T-cell (primary cell): Measurements from ENCODE around the gene PIK3C2G. TPM values are rescaled to one million over a fixed set of nuclear protein-coding genes. Genes with fewer than 3 reads are reported as not detected.
"Not testable (repeated sequence)": the region's sequence is repeated elsewhere in the genome, so short reads cannot be mapped to it uniquely, and the experiment has no call there.

Experiments
- ATAC-seq, 4 experiments: fragments of 200-7000 bp in 3 of 4; fragments of 150-1000 bp in 1 of 4; cut with Tn5 transposase; replicated peaks in 1 of 4; 1 replicate in 3 of 4; 2 replicates in 1 of 4; pipeline ENCODE4 v1.10.0; 2021; ENCODE audit warnings: moderate library complexity in 3 of 4, mild to moderate bottlenecking in 2 of 4, moderate number of reproducible peaks in 1 of 4
- CTCF ChIA-PET, 2 donors: fragments of 300-600 bp; sonication (Branson Sonifier 250); formaldehyde crosslinking; loops; one replicate each; lab custom pipeline; 2022; ENCODE audit warnings: antibody characterized with exemption in 2 of 2; lab: Charles Lee
- POLR2A ChIA-PET, 2 donors: fragments of 300-600 bp; sonication (Branson Sonifier 250); formaldehyde crosslinking; loops; one replicate each; lab custom pipeline; 2022; ENCODE audit warnings: antibody characterized with exemption in 2 of 2; lab: Charles Lee
- DNase-seq, 35 experiments: peaks; one replicate each; pipeline versions ENCODE4 v3.0.0 to v3.0.0-alpha.2; 2013 to 2023
- H3K27ac ChIP-seq: one replicate; pipeline ENCODE4 v1.5.1; 2013; ENCODE audit warnings: low read length
- H3K27me3 ChIP-seq, 2 experiments: replicated peaks in 1 of 2; 1 replicate in 1 of 2; 2 replicates in 1 of 2; pipeline versions ENCODE4 v1.6.1 to v1.7.0; 2013; ENCODE audit warnings: low read length in 1 of 2, mixed read lengths in 1 of 2; ENCODE audit not compliant: control insufficient read depth in 2 of 2, insufficient read depth in 2 of 2; ENCODE audit errors: extremely low read depth in 1 of 2
- H3K36me3 ChIP-seq, 2 donors: 1 replicate in 1 of 2; 2 replicates in 1 of 2; pipeline versions ENCODE4 v1.6.1 to v1.7.0; 2013; ENCODE audit warnings: low read length in 1 of 2; ENCODE audit not compliant: control insufficient read depth in 2 of 2, insufficient read depth in 1 of 2; ENCODE audit errors: extremely low read depth in 1 of 2
- H3K4me1 ChIP-seq, 2 experiments: 1 replicate in 1 of 2; 2 replicates in 1 of 2; pipeline versions ENCODE4 v1.6.1 to v1.7.0; 2013; ENCODE audit warnings: low read length in 2 of 2, mixed read lengths in 1 of 2; ENCODE audit not compliant: insufficient read depth in 2 of 2, control insufficient read depth in 1 of 2; ENCODE audit errors: extremely low read depth in 1 of 2
- H3K4me3 ChIP-seq, 2 donors: 1 replicate in 1 of 2; 2 replicates in 1 of 2; pipeline versions ENCODE4 v1.5.1 to v1.7.0; 2013; ENCODE audit warnings: mild to moderate bottlenecking in 2 of 2, low read length in 1 of 2, moderate library complexity in 1 of 2; ENCODE audit not compliant: control insufficient read depth in 1 of 2; ENCODE audit errors: extremely low read depth in 1 of 2
- H3K9me3 ChIP-seq: 2 replicates; pipeline ENCODE4 v1.7.0; 2013
- H3K27ac Mint-ChIP-seq, 2 donors: one replicate each; pipeline ENCODE4 v1.8.0; 2020 to 2021; ENCODE audit warnings: mild to moderate bottlenecking in 2 of 2, mixed read lengths in 2 of 2
- H3K27me3 Mint-ChIP-seq, 2 donors: one replicate each; pipeline ENCODE4 v1.8.0; 2021 to 2022; ENCODE audit warnings: mixed read lengths in 2 of 2
- H3K36me3 Mint-ChIP-seq: one replicate; pipeline ENCODE4 v1.8.0; 2021; ENCODE audit warnings: mixed read lengths
- H3K4me1 Mint-ChIP-seq, 3 donors: one replicate each; pipeline ENCODE4 v1.8.0; 2020 to 2022; ENCODE audit warnings: mixed read lengths in 3 of 3, mild to moderate bottlenecking in 1 of 3
- H3K4me3 Mint-ChIP-seq, 3 donors: one replicate each; pipeline ENCODE4 v1.8.0; 2020 to 2022; ENCODE audit warnings: mild to moderate bottlenecking in 3 of 3, mixed read lengths in 3 of 3, moderate library complexity in 3 of 3
- H3K9me3 Mint-ChIP-seq, 3 donors: one replicate each; pipeline ENCODE4 v1.8.0; 2020 to 2022; ENCODE audit warnings: mixed read lengths in 3 of 3
- WGBS: methylation state at CpG from one replicate; pipeline ENCODE4 v1.1.5; 2013; ENCODE audit warnings: missing lambda C conversion rate; ENCODE audit not compliant: insufficient coverage; 5-methylcytosine and 5-hydroxymethylcytosine counted together
- total RNA-seq, 35 experiments: library from RNA in 6 of 35; stranded (reverse) in 6 of 35; fragments of 120-200 nt in 1 of 35; gene quantifications; one replicate each; pipeline versions ENCODE4 v1.2.1 to v1.2.4 and lab custom pipeline; 2013 to 2026

Gene PIK3C2G
- total RNA-seq, 5 donors from 2014 or later (not counting 1 experiment from before 2014, with no cell fraction given) = not detected

- ChIA-PET POLR2A (no interaction called here), CTCF (no interaction called here)
- ATAC-seq (no peak), DNase-seq (no peak)
- Histone ChIP-seq H3K9me3 (no peaks in the 10 kb centered on the region), H3K36me3 (no peaks in the 10 kb centered on the region), H3K4me1 (no peaks in the 10 kb centered on the region), H3K27ac (no peak overlapping the region), H3K27me3 (no peaks in the 10 kb centered on the region), H3K4me3 (no peak overlapping the region)
- no peaks in the 10 kb centered on the region for H3K36me3 Mint-ChIP-seq
- H3K4me3 Mint-ChIP-seq = no peak overlapping the region
- WGBS = no CpG with 5 or more reads among the region's 7 CpGs
- no peak overlapping the region for H3K27ac Mint-ChIP-seq
- H3K9me3 Mint-ChIP-seq = peaks cover 0 to 5% (median 3%) of the 10 kb centered on the region in 3 donors
- H3K4me1 Mint-ChIP-seq = no peaks in the 10 kb centered on the region
- no peaks in the 10 kb centered on the region for H3K27me3 Mint-ChIP-seq
These were observed 18.8 kb upstream of the PIK3C2G start for GRCh38 chr12:18242380-18243089.

GRCh38 chr12:18243238-18243637 is 18.1 kb upstream of the PIK3C2G start:
- Histone ChIP-seq H3K36me3 (no peaks in the 10 kb centered on the region), H3K27ac (no peak overlapping the region), H3K9me3 (no peaks in the 10 kb centered on the region), H3K27me3 (no peaks in the 10 kb centered on the region), H3K4me3 (no peak overlapping the region), H3K4me1 (no peaks in the 10 kb centered on the region)
- no peak for DNase-seq
- Mint-ChIP-seq H3K4me3 (no peak overlapping the region), H3K27ac (no peak overlapping the region), H3K27me3 (no peaks in the 10 kb centered on the region), H3K4me1 (no peaks in the 10 kb centered on the region), H3K9me3 (peaks cover 0 to 3% (median 0%) of the 10 kb centered on the region in 3 donors), H3K36me3 (no peaks in the 10 kb centered on the region)
- ATAC-seq = no peak
- CTCF ChIA-PET = no interaction called here
- POLR2A ChIA-PET = no interaction called here

DNA sequence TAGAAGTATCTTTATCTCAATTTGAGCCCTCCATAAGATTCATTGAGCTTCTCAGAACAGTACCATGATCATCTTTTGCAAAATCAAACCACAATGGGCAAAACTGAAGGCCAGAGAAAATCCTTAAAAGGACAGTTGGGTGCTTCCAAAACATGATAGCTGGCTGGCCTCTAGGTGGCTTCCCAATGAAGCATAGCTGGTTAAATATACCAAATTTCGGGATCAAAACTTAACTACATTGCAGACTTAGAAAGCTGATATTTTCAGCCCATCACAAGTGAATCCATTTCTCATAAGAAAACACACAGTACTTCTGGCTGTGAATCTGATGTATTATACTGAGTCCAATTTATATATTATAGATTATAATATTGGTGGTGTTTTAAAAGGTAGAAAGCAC is 15.3 kb upstream of the PIK3C2G start:
- no peaks in the 10 kb centered on the region for H3K4me1 Mint-ChIP-seq
- Histone ChIP-seq H3K27ac (no peak overlapping the region), H3K27me3 (no peaks in the 10 kb centered on the region), H3K4me1 (no peaks in the 10 kb centered on the region), H3K36me3 (no peaks in the 10 kb centered on the region), H3K9me3 (no peaks in the 10 kb centered on the region), H3K4me3 (no peak overlapping the region)
- no peak overlapping the region for H3K4me3 Mint-ChIP-seq
- peaks cover 0 to 3% (median 0%) of the 10 kb centered on the region in 3 donors for H3K9me3 Mint-ChIP-seq
- no peaks in the 10 kb centered on the region for H3K36me3 Mint-ChIP-seq
- WGBS = no CpG with 5 or more reads among the region's 1 CpG
- H3K27ac Mint-ChIP-seq = no peak overlapping the region
- ChIA-PET CTCF (interaction anchor here in 1 of 2 donors (1.1 kb wide), 1 partner anchor 9 kb away, joined by 3 read pairs; no protein-coding TSS in a partner anchor), POLR2A (no interaction called here)
- DNase-seq = no peak
- no peaks in the 10 kb centered on the region for H3K27me3 Mint-ChIP-seq
- no peak for ATAC-seq

DNA sequence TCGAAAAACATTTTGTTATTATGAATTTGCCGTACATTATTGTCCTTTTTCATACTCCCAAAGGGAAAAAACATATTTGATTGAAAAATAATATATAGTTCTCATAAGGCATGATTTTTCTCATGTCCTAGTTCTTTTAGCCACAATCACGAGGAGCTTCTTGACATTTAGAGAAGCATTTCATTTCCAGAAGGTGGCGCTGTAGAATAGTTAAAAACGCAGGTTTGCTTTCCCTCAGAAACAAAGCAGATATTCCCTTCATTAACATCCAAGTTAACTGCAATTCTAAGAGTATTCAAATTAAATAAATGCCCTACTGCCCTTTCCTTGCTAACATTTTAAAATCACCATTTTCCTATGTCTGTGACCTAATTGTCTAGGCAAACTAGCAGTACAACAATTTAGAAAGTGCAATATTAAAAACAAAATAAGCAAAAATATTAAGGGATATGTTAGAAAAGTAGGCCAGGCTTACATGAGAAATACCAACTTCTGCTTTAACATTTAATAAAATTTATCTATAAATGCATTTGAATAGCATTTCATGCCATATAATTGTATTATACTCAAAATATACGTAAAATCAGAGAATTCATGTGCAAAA is 10.9 kb upstream of the PIK3C2G start:
- CTCF ChIA-PET = interaction anchor here (0.7 to 1.1 kb wide), 2 partner anchors 14 to 936 kb away, joined by 3 to 6 read pairs; no protein-coding TSS in a partner anchor
- Histone ChIP-seq H3K9me3 (no peaks in the 10 kb centered on the region), H3K27me3 (no peaks in the 10 kb centered on the region), H3K4me3 (no peak overlapping the region), H3K36me3 (no peaks in the 10 kb centered on the region), H3K4me1 (no peaks in the 10 kb centered on the region), H3K27ac (no peak overlapping the region)
- ATAC-seq (no peak), DNase-seq (peak in 1 of 35 experiments; percentile 11)
- no peaks in the 10 kb centered on the region for H3K27me3 Mint-ChIP-seq
- WGBS = no CpG with 5 or more reads among the region's 6 CpGs
- H3K9me3 Mint-ChIP-seq = no peaks in the 10 kb centered on the region
- no peaks in the 10 kb centered on the region for H3K4me1 Mint-ChIP-seq
- POLR2A ChIA-PET = no interaction called here
- no peak overlapping the region for H3K4me3 Mint-ChIP-seq
- no peaks in the 10 kb centered on the region for H3K36me3 Mint-ChIP-seq
- no peak overlapping the region for H3K27ac Mint-ChIP-seq

GRCh38 chr12:18254081-18254480 is 7.2 kb upstream of the PIK3C2G start:
- ATAC-seq (no peak), DNase-seq (no peak)
- Histone ChIP-seq H3K9me3 (no peaks in the 10 kb centered on the region), H3K4me3 (no peak overlapping the region), H3K27ac (no peak overlapping the region), H3K36me3 (no peaks in the 10 kb centered on the region), H3K4me1 (no peaks in the 10 kb centered on the region), H3K27me3 (no peaks in the 10 kb centered on the region)
- no peaks in the 10 kb centered on the region for H3K27me3 Mint-ChIP-seq
- ChIA-PET POLR2A (no interaction called here), CTCF (no interaction called here)
- H3K27ac Mint-ChIP-seq = no peak overlapping the region
- H3K4me1 Mint-ChIP-seq = no peaks in the 10 kb centered on the region
- H3K36me3 Mint-ChIP-seq = no peaks in the 10 kb centered on the region
- no CpG with 5 or more reads among the region's 1 CpG for WGBS
- no peak overlapping the region for H3K4me3 Mint-ChIP-seq
- H3K9me3 Mint-ChIP-seq = peaks cover 3 to 5% (median 4%) of the 10 kb centered on the region in 3 donors

GRCh38 chr12:18255004-18255403 is 6.3 kb upstream of the PIK3C2G start:
- H3K9me3 Mint-ChIP-seq, H3K27me3 ChIP-seq, DNase-seq, ATAC-seq, H3K27ac ChIP-seq, H3K9me3 ChIP-seq, H3K4me3 ChIP-seq, H3K36me3 ChIP-seq, H3K4me3 Mint-ChIP-seq, H3K27ac Mint-ChIP-seq, H3K36me3 Mint-ChIP-seq, H3K4me1 Mint-ChIP-seq, H3K27me3 Mint-ChIP-seq, CTCF ChIA-PET, H3K4me1 ChIP-seq, POLR2A ChIA-PET: not testable (repeated sequence)
- no CpG with 5 or more reads among the region's 6 CpGs for WGBS
